ENCODE measurements around the gene PILRA.
"Not testable (repeated sequence)": the region's sequence is repeated elsewhere in the genome, so short reads cannot be mapped to it uniquely, and the experiment has no call there.

PILRA gene

DNA sequence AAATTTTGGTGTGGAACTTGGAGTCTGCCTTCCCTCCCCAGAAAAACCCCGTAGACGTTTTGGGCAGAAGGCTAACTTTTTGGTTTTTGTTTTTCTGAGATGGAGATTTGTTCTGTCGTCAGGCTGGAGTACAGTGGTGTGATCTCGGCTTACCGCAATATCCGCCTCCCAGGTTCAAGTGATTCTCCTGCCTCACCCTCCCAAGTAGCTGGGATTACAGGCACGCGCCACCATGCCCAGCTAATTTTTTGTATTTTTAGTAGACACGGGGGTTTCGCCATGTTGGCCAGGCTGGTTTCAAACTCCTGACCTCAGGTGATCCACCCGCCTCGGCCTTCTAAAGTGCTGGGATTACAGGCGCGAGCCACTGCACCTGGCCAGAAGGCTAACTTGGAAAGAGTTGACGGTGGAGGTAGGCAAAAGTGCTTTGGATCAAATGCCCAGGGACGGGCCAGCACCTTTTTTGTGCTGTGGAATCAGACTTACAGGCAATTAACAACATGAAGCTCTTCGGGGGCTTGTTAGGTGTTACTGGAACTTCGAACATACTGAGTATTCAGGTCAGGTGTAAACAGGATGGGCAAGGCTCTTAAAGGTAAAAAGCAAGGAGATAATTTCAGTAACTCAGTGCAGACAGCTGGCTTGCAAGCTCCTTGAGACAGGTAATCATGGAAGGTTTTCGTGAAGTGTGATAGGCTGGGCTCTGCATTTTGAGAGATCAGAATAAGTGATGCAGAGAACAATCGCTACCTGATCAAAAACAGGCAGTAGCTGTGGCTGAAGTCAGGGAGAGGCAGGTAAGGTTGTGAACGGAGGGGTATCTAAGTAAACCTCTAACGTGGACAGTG is 61.2 kb downstream of the PILRA start:
- no peaks in the 10 kb centered on the region for H3K27me3 Mint-ChIP-seq
- peak overlapping the region; percentile 96 for H3K27ac Mint-ChIP-seq
- H3K36me3 Mint-ChIP-seq (ENCODE audit: low read depth), result peaks cover 66% of the 10 kb centered on the region
- peaks cover 52% of the 10 kb centered on the region for H3K4me1 Mint-ChIP-seq (ENCODE audit: low read depth)
- peak overlapping the region; percentile 82 for H3K4me3 Mint-ChIP-seq
- intact Hi-C loops (cut with micrococcal nuclease), result no loop called here
- H3K9me3 Mint-ChIP-seq, result no peaks in the 10 kb centered on the region

DNA sequence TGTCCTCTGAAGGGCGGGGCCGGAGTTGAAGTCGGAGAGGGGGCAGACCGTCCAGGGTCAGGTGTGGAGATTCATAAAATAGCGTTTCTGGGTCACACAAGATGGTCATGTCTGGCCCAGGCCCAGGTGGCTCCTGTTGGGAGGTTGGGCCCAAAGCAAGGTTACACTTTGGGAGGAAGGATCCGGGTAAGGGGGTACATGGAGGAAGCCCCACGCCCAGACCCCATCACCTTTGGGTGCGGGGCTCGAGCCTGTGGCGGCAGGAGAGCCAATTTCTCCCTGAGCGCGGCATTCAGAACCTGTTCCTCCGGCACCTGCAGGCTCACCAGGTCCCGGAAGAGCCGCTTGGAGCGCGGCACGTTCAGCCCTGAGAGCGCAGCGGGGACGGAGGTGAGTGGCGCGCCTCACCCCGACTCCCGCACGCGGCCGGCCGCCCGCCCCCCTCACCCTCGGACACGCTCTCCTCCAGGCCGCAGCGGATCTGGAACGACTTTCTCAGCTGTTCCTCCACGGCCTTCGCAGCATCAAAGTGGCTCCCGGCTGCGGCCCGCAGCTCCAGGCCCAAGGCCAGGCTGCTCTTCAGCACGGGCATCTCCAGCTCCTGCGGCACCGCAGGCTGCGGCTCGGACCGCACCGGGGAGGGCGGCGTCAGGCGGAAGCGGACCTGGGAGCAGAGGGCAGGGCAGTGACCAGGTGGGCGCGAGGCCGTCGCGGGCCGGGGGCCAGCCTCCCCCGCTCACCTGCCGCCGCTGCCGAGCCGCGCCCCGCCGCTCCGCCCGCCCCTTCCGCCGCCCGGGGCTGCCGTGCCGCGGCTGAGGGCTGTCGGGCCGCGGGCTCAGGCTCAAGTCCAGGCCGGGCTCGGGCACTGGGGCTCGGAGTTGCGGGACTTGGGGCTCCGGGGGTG is 62.4 kb downstream of the PILRA start:
- H3K4me1 Mint-ChIP-seq (ENCODE audit: low read depth), result peaks cover 48% of the 10 kb centered on the region
- intact Hi-C loops (cut with micrococcal nuclease), result no loop called here

DNA sequence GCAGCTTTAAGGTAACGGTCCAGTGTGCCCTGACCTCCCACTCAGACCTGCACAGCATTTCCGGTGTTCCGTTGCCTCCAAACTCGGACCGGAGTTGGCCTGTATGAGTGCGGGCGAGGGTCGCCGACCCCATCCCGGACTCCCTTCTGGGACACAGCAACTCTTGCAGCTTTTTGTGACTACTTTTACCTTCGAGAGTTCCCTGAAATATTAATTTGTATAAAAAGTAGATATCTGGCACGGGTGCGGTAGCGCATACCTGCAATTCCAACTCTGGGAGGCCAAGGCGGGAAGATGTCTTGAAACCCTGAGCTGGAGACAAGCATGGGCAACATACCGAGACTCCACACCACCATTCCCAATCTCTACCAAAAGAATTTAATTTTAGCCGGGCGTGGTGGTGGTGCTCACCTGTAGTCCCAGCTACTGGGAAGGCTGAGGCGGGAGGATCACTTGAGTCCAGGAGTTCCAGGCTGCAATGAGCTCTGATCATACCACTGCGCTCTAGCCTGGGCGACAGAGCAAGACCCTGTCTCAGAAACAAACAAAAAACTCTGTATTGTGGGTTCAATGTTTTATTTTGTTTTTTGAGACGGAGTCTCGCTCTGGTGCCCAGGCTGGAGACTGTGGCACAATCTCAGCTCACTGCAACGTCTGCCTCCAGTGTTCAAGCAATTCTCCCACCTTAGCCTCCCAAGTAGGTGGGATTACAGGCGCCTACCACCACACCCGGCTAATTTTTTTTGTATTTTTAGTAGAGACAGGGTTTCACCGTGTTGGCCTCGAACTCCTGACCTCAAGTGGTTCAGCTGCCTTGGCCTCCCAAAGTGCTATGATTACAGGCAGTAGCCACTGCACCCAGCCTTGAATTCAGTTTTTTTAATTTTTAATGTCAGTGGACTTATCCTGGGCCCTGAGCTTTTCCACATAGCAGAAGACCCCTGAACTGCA is 64.1 kb downstream of the PILRA start:
- Mint-ChIP-seq H3K9me3 (no peaks in the 10 kb centered on the region), H3K4me1 (ENCODE audit: low read depth) (peaks cover 30% of the 10 kb centered on the region), H3K36me3 (ENCODE audit: low read depth) (peaks cover 40% of the 10 kb centered on the region), H3K4me3 (peak overlapping the region; percentile 95), H3K27ac (peak overlapping the region; percentile 96), H3K27me3 (no peaks in the 10 kb centered on the region)
- intact Hi-C loops (cut with micrococcal nuclease), result no loop called here

More for the DNA sequence above, 62.4 kb downstream of the PILRA start:
- Mint-ChIP-seq H3K27ac (peak overlapping the region; percentile 96), H3K4me3 (peak overlapping the region; percentile 95), H3K9me3 (no peaks in the 10 kb centered on the region), H3K36me3 (ENCODE audit: low read depth) (peaks cover 58% of the 10 kb centered on the region), H3K27me3 (no peaks in the 10 kb centered on the region)

DNA sequence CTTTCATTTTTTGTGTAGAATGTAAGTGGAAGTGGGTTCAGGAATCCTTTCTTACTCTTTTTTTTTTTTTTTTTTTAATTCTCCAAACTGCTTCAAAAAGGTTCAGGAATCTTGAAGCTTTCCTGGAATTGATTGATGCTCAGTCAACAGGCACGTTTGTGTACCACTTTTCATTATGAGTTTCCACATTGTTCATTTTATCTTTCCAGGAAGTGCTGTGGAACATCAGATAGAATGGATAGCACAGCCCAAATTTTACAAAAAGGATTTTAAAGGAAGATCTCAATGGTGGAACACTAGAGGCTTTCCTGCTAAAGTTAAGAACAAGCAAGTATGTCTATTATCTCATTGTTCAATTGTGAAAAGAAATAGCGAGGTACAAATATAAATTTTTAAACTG is 64.9 kb downstream of the PILRA start:
- Mint-ChIP-seq H3K27ac (no peak overlapping the region), H3K4me3 (no peak overlapping the region), H3K4me1 (ENCODE audit: low read depth) (peaks cover 28% of the 10 kb centered on the region), H3K9me3 (no peaks in the 10 kb centered on the region), H3K27me3 (no peaks in the 10 kb centered on the region), H3K36me3 (ENCODE audit: low read depth) (peaks cover 33% of the 10 kb centered on the region)
- intact Hi-C loops (cut with micrococcal nuclease), result no loop called here

DNA sequence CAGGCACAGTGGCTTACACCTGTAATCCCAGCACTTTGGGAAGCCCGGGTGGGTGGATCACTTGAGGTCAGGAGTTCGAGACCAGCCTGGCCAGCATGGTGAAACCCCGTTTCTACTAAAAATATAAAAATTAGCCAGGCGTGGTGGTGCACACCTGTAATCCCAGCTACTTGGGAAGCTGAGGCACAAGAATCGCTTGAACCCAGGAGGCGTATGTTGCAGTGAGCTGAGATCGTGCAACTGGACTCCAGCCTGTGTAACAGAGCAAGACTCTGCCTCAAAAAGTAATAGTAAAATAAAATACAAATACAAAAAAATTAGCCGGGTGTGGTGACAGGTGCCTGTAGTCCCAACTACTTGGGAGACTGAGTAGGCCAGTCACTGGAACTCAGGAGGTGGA is 65.4 kb downstream of the PILRA start:
- H3K4me1 Mint-ChIP-seq (ENCODE audit: low read depth), result peaks cover 25% of the 10 kb centered on the region
- H3K27me3 Mint-ChIP-seq; H3K9me3 Mint-ChIP-seq; intact Hi-C loops (cut with micrococcal nuclease); H3K4me3 Mint-ChIP-seq; H3K27ac Mint-ChIP-seq: not testable (repeated sequence)
- H3K36me3 Mint-ChIP-seq (ENCODE audit: low read depth), result peaks cover 27% of the 10 kb centered on the region

DNA sequence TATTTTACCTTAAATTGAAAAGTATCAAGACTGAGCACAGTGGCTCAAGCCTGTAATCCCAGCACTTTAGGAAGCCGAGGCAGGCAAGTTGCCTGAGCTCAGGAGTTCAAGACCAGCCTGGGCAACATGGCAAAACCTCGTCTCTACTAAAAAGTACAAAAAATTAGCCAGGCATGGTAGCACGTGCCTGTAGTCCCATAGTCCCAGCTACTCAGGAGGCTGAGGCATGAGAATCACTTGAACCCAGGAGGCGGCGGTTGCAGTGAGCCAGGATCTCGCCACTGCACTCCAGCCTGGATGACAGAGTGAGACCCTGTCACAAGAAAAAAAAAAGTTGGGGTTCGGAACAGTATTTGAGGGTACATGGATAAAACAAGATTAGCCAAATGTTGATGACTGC is 66.0 kb downstream of the PILRA start:
- H3K9me3 Mint-ChIP-seq; H3K27me3 Mint-ChIP-seq; intact Hi-C loops (cut with micrococcal nuclease); H3K4me3 Mint-ChIP-seq; H3K27ac Mint-ChIP-seq: not testable (repeated sequence)
- H3K36me3 Mint-ChIP-seq (ENCODE audit: low read depth), result peaks cover 22% of the 10 kb centered on the region
- H3K4me1 Mint-ChIP-seq (ENCODE audit: low read depth), result peaks cover 22% of the 10 kb centered on the region

DNA sequence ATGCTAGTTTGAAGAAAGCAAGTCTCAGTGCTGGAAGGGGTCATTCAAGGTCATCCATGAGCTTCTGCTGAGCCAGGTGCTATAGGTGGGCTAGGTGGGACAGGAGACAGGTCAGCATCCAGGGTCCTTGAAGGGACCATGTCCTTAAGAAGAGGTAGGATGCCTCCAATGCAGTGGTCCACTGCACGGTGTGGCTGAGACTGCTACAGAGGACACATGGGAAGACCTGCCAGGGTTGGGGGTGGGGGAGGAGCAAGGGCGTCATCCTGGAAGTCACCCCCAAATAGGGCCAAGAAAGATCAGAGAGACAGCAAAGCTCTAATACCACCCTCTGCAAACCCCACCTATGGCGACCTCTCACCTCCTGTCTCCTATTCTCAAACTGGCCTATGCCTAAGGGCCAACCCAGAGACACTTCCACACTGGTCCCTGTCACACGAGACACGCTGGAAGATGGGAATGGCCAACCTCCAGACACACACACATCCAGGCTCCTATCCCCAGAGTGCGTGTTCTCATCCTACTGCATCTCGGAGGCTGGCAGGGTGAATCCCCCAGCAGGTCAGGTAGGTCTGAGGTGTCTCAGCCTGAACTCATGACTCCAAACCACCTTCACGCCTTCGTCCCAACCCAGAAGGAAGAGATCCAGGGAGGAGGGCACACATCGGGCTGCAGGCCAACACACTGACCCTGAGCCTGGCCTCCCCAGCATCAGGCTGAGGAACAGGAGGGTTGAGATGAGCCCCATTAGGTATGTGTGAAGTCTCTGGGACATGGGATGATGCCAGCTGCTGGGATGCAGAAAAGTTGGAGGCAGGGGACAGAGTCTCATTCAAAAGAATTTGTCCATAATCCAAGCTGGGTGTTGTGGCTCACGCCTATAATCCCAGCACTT is 68.6 kb downstream of the PILRA start:
- intact Hi-C loops (cut with micrococcal nuclease), result no loop called here
- H3K4me1 Mint-ChIP-seq (ENCODE audit: low read depth), result peaks cover 32% of the 10 kb centered on the region
- H3K4me3 Mint-ChIP-seq, result no peak overlapping the region
- H3K27me3 Mint-ChIP-seq, result no peaks in the 10 kb centered on the region
- H3K27ac Mint-ChIP-seq, result peak overlapping the region; percentile 2
- H3K36me3 Mint-ChIP-seq (ENCODE audit: low read depth), result no peaks in the 10 kb centered on the region
- no peaks in the 10 kb centered on the region for H3K9me3 Mint-ChIP-seq

DNA sequence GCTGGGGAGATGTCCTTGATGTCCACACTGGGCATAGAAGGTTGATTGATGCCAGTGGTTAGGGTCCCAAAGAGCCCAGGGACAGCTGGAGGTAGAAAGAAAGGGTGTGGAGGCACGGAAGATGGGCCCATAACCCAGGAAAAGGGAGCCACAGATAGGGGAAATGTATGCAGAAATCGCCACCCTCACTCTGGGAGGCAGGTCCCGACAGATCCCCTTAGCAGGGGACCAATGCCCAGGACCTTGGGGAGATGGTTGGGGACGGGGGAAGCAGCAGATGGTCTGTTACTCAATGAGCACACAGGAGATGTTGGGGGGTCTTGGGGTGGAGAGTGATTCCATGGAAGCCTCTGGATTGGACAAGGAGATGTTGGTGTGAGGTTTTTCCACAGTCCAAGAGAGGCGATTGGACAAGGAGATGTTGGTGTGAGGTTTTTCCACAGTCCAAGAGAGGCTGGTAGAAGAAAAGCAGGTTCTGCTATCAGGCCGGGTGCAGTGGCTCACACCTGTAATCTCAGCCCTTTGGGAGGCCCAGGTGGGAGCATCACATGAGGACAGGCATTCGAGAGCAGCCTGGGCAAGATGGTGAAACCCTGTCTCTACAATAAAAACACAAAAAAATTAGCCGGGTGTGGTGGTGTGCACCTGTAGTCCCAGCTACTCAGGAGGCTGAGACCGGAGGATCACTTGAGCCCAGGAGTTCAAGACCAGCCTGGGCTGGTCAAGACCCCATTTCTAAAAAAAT is 70.0 kb downstream of the PILRA start:
- Mint-ChIP-seq H3K36me3 (ENCODE audit: low read depth) (no peaks in the 10 kb centered on the region), H3K4me1 (ENCODE audit: low read depth) (peaks cover 32% of the 10 kb centered on the region), H3K27ac (peak overlapping the region; percentile 55), H3K9me3 (no peaks in the 10 kb centered on the region), H3K27me3 (no peaks in the 10 kb centered on the region), H3K4me3 (no peak overlapping the region)
- intact Hi-C loops (cut with micrococcal nuclease), result no loop called here

DNA sequence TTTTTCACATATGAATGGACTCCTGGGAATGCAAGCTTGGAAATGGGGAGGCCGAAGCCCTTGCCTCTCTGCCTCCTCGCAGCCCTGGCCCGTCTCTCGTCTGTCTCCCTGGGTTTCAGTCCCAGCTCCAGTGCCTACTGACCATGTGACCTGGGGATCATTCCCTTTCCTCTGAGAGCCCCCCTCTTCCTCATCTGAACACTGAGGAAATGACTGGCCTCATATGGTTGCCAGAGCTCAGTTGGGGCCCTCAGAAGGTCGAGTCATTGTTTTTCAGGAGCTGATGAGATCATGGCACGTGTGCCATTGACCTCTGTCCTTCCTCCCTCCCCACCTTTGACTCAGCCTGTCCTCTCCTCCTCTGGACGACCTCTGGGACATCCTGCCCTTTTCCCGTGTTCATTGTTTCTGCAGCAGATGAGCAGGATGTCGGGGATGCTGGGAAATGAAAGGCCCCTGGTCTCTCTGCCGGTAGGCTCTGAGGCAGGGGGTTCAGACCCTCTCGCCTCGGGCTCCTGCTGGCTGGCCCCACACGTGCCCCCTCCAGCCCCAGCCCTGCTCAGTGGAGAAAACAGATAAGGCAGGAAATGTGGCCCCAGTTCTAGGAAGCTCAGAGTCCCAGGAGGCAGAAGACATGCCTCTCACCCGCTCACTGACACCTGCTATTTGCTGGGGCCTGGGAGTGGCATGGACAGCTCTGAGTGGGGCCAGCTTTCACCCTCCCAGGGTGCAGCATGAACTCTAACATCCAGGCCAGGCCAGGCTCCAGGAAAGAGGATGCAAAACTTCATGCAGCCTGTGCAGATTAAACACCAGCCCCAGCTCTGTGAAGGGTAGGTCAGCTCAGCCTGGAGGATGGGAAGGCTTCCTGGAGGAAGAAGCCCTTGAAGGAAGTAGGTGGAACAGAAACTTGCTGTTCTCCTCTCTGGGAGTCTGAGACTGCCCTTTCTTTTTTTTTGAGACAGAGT is 71.3 kb downstream of the PILRA start:
- H3K9me3 Mint-ChIP-seq, result no peaks in the 10 kb centered on the region
- H3K27ac Mint-ChIP-seq, result peak overlapping the region; percentile 55
- H3K4me3 Mint-ChIP-seq, result no peak overlapping the region
- no peaks in the 10 kb centered on the region for H3K36me3 Mint-ChIP-seq (ENCODE audit: low read depth)
- no peaks in the 10 kb centered on the region for H3K27me3 Mint-ChIP-seq
- intact Hi-C loops (cut with micrococcal nuclease), result no loop called here
- H3K4me1 Mint-ChIP-seq (ENCODE audit: low read depth), result peaks cover 32% of the 10 kb centered on the region

DNA sequence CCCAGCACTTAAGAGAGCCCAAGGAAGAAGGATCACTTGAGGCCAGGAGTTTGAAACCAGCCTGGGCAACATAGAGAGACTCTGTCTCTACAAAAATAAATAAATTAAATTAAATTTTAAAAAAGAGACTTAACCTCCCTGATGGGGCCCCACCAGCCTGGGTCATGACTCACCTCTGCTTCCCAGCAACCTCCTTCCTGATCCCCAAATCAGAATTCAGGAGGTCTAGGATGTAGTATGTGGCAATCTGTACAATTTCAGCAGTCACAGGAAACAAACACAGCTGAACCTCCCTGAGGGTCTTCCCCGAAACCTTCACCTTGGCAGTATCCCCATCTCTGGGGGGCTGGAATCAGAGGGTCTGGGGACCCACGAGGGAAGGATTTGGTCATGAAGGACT is 72.8 kb downstream of the PILRA start:
- Mint-ChIP-seq H3K9me3 (no peaks in the 10 kb centered on the region), H3K27me3 (no peaks in the 10 kb centered on the region), H3K27ac (peak overlapping the region; percentile 17), H3K4me3 (no peak overlapping the region), H3K36me3 (ENCODE audit: low read depth) (no peaks in the 10 kb centered on the region), H3K4me1 (ENCODE audit: low read depth) (peaks cover 37% of the 10 kb centered on the region)
- intact Hi-C loops (cut with micrococcal nuclease), result no loop called here

DNA sequence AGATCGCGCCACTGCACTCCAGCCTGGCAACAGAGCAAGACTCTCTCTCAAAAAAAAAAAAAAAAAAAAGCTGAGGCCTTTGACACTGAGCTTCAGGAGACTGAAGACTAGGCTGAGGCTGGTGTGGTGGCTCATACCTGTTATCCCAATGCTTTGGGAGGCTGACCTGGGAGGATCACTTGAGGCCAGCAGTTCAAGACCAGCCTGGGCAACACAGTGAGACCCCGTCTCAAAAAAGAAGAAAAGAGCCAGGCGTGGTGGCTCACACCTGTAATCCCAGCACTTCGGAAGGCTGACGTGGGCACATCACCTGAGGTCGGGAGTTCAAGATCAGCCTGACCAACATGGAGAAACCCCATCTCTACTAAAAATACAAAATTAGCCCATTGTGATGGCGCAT is 74.1 kb downstream of the PILRA start:
- intact Hi-C loops (cut with micrococcal nuclease); H3K36me3 Mint-ChIP-seq (ENCODE audit: low read depth); H3K4me3 Mint-ChIP-seq; H3K27me3 Mint-ChIP-seq; H3K9me3 Mint-ChIP-seq; H3K27ac Mint-ChIP-seq: not testable (repeated sequence)
- H3K4me1 Mint-ChIP-seq (ENCODE audit: low read depth), result peaks cover 38% of the 10 kb centered on the region

Data from dendritic cell treated with granulocyte-macrophage colony-stimulating factor and Interleukin-4, amounts not matched to agents 40 ng/mL and 50 ng/mL, for 4 days (primary cell).